T47D (cell line): ENCODE data around the gene KRABD2.

Experiments
- DNase-seq, 2 experiments: peaks; one replicate each; pipeline versions ENCODE4 v3.0.0 to v3.0.0-alpha.2; 2011 to 2012; ENCODE audit warnings: low read depth in 1 of 2, low spot score in 1 of 2
- JUND ChIP-seq: IDR thresholded peaks from 2 replicates; pipeline ENCODE4 v1.6.1; 2012; ENCODE audit warnings: low read depth
- in situ Hi-C: cut with HindIII; loops from 2 replicates; pipeline ENCODE4 v1.10.0; 2016; ENCODE audit warnings: low sequenced_read_pairs, low pct_unique_long_range_greater_than_20kb

The KRABD2 gene

GRCh38 chr17:8345052-8345690 is 31.3 kb downstream of the KRABD2 start:
- in situ Hi-C loops, result no loop called here
- peak in 1 of 2 experiments; percentile 48 for DNase-seq
- no peak for TF ChIP-seq JUND

DNA sequence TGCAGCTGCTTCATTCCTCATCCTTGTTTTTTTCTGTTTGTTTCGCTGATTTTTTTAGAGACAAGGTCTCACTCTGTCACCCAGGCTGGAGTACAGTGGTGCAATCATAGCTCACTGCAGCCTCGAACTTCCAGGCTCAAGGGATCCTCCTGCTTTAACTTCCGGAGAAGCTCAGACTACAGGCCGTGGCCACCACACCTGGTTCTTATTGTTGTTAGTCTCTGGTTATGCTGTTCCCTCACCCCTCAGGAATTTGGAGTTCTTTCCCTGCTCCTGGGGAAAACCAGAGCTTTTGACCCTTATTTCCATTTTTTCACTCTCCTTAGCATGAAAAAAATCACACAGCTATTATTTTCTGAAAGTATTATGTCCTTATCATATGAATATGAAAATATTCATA is 35.0 kb downstream of the KRABD2 start:
- in situ Hi-C loops, result no loop called here
- TF ChIP-seq JUND, result no peak
- DNase-seq, result no peak

- no peak for TF ChIP-seq JUND
- in situ Hi-C loops, result no loop called here
These were observed 37.0 kb downstream of the KRABD2 start, which contains the start of gene ODF4 for GRCh38 chr17:8339540-8339939. Gene ODF4 (plus strand): TSS chr17:8339840. CDS start chr17:8340052, 212 bp downstream.

GRCh38 chr17:8338753-8339140 is 37.8 kb downstream of the KRABD2 start:
- no peak for DNase-seq
- TF ChIP-seq JUND, result no peak
- in situ Hi-C loops, result no loop called here

More at GRCh38 chr17:8339540-8339939, 37.0 kb downstream of the KRABD2 start, which contains the start of gene ODF4:
- DNase-seq, result no peak

GRCh38 chr17:8337802-8338752 is 38.4 kb downstream of the KRABD2 start:
- in situ Hi-C loops, result no loop called here
- no peak for TF ChIP-seq JUND
- no peak for DNase-seq

GRCh38 chr17:8333281-8333680 is 43.2 kb downstream of the KRABD2 start:
- DNase-seq, result no peak
- in situ Hi-C loops, result no loop called here
- TF ChIP-seq JUND, result no peak

- no peak for TF ChIP-seq JUND
- peak in 1 of 2 experiments; percentile 71 for DNase-seq
- in situ Hi-C loops, result no loop called here
These were observed 43.8 kb downstream of the KRABD2 start for GRCh38 chr17:8332688-8333087.

GRCh38 chr17:8332128-8332527 is 44.4 kb downstream of the KRABD2 start:
- DNase-seq, result no peak
- TF ChIP-seq JUND, result no peak
- in situ Hi-C loops, result no loop called here

GRCh38 chr17:8327303-8327649 is 49.2 kb downstream of the KRABD2 start:
- DNase-seq, result no peak
- in situ Hi-C loops, result no loop called here
- no peak for TF ChIP-seq JUND
